ES-I3 (cell line): Measurements from ENCODE around the gene MRTO4.
A peak's percentile ranks its signal among the peaks of the same experiment; 100 is the strongest.
"Not testable (repeated sequence)": the region's sequence is repeated elsewhere in the genome, so short reads cannot be mapped to it uniquely, and the experiment has no call there.

Source experiments
- H3K36me3 ChIP-seq: 2 replicates; pipeline ENCODE4 v1.6.1; 2013; ENCODE audit warnings: mild to moderate bottlenecking, low read length, control low read depth, moderate library complexity; ENCODE audit not compliant: insufficient read depth
- H3K4me1 ChIP-seq: 2 replicates; pipeline ENCODE4 v1.6.1; 2013; ENCODE audit warnings: mild to moderate bottlenecking, control low read depth, low read length; ENCODE audit not compliant: insufficient read depth
- H3K9ac ChIP-seq: 2 replicates; pipeline ENCODE4 v1.6.1; 2013; ENCODE audit warnings: low read depth, mild to moderate bottlenecking, low read length, moderate library complexity
- H3K9me3 ChIP-seq: 2 replicates; pipeline ENCODE4 v1.6.1; 2013; ENCODE audit warnings: mild to moderate bottlenecking, low read length, moderate library complexity; ENCODE audit not compliant: control insufficient read depth, insufficient read depth

MRTO4 gene

DNA sequence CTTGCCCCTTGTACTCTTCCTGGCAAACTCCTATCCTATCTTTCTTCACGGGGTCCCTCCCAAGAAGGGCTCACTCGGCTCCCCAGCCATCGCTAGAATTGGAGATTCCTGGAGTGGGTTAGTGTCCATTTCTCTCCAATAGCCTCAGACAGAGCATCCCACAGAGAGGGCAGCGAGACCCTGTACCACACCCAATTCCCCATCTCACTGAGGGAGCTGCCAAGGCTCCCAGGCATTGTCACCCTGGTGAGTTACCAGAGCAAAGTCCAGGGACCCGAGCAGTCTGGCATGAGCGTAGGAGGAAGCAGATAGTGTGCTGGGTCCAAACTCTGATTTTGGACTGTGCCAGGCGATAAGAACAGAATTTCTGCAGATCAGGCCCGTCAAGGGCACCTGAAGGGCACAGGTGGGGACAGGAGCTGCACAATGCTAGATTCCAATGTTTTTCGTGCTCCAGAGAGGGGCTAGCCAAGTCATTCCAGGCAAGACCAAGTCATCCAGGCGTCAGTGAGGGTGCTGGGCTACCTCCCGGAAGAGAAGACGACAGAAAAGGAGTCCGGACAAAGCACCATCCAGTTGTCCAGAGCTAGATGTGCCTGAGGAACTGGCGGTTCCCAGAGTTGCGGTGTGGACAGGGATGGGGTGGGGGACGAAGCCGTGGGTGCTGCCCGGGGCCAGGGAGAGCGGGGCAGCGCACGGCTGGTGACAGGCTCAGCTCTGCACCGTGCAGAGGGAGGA lies 21.7 kb downstream of the MRTO4 start:
- H3K36me3 ChIP-seq: no peaks in the 10 kb centered on the region

DNA sequence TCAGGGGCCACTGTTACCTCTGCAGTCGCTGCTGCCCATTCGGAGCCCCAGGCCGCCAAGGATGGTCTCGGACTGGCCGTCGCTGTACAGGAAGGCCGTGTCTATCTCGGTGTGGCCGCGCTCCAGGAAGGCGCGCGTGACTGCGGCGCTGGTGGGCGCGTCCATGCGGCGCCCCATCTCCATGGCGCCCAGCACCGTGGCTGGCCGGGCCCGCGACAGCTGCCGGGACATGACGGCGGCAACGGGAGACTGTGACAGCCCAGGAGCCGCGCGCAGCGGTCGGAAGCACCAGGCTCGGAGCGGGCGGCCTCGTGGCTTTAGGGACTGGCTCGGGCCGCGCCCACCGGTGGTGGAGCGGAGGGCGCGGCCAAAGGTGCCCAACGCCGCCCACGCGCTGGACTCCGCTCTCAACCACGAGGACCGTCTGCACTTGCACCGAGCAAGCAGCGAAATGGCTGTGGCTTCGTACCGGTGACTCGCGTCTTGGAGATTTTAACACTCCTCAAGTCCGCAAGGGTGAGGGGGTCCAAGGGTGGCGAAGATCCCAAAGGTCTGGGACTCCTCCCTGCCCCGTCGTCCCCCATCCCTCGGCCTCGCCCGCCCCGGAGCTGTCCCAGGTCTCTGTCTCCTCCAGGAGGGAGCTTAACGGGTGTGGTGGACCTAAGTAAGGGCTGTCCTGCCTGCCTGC lies 22.4 kb downstream of the MRTO4 start:
- not testable (repeated sequence) for H3K4me1 ChIP-seq, H3K36me3 ChIP-seq, H3K9ac ChIP-seq, H3K9me3 ChIP-seq

More for the DNA sequence above, 21.7 kb downstream of the MRTO4 start:
- Histone ChIP-seq H3K9me3 (no peaks in the 10 kb centered on the region), H3K9ac (no peak overlapping the region), H3K4me1 (no peaks in the 10 kb centered on the region)

DNA sequence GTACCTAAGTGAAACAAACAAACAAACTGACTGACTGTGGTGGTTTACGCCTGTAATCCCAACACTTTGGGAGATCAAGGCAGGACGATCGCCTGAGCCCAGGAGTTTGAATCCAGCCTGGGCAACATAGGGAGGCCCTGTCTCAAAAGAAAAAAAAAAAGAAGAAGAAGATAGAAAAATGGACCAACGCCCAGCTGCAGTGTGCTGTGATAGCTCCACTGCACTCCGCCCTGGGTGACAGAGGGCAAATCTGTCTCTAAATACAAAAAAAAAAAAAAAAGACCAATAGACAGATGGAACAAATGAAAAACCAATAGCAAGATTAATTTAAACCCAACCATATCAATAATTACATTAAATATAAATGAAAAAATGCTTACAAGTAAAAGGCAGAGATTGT lies 23.0 kb downstream of the MRTO4 start:
- Histone ChIP-seq H3K36me3 (no peaks in the 10 kb centered on the region), H3K9me3 (no peaks in the 10 kb centered on the region), H3K9ac (no peak overlapping the region; the same call in 1 of the 2 replicates), H3K4me1 (no peaks in the 10 kb centered on the region)

DNA sequence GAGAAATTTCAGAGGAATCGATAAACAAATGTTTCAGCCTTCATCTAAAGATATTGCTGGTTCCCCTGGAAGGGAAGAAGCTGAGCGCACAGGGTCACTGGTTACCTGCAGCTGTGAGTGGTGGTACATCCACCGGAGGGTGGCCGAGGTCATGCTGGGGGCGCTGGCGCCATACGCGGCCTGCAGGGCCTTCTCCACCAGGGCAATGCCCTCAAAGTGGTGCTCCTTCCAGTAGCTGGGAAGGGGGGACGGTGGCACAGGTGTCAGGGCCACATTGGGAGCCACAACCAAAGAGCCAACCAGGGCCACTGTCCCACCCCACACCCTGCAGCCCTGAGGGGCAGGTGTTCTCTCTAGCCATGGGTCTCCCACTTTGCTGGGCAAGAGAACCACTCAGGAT lies 32.3 kb downstream of the MRTO4 start:
- Histone ChIP-seq H3K36me3 (no peaks in the 10 kb centered on the region), H3K9me3 (no peaks in the 10 kb centered on the region), H3K4me1 (no peaks in the 10 kb centered on the region), H3K9ac (no peak overlapping the region)

DNA sequence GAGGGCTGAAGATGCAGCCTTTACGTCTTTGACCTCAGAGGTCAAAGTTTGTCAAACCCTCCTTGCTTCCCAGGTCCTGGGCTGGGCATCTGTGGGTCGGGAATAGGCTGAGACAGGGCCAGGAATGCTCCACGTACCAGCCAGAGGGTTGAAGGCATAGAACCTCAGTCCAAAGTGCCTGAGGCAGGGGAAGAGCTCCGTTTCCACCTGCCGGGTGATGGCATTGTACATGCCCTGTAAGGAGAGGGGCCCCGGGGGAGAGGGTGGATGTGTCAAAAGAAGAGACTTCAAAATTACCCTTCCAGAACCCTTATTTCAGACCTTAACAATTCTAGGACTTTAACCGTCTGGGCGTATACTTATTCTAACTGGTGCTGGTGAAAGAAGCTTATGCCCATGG lies 33.3 kb downstream of the MRTO4 start:
- H3K9ac ChIP-seq: no peak overlapping the region
- no peaks in the 10 kb centered on the region for H3K4me1 ChIP-seq
- H3K9me3 ChIP-seq: no peaks in the 10 kb centered on the region
- no peaks in the 10 kb centered on the region for H3K36me3 ChIP-seq

DNA sequence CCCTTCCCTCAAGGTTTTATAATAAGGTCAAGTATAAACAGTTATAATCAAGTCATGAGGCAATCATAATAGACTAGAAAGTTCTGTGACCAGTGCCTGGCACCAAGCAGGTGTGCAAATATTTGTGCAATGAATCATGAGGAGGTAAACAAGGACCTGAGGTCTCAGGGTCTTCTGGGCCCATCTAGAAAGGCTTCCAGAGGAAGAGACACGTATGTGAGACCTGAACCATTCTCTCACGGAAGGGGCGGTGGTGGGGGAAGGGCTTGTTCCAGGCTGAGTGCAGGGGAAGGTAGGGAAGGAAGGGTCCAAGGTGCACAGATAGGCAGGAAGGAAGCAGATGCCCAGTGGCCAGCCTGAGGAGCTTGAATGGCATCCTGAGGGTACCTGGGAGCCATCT lies 33.8 kb downstream of the MRTO4 start:
- H3K9ac ChIP-seq, H3K36me3 ChIP-seq, H3K9me3 ChIP-seq, H3K4me1 ChIP-seq: not testable (repeated sequence)

DNA sequence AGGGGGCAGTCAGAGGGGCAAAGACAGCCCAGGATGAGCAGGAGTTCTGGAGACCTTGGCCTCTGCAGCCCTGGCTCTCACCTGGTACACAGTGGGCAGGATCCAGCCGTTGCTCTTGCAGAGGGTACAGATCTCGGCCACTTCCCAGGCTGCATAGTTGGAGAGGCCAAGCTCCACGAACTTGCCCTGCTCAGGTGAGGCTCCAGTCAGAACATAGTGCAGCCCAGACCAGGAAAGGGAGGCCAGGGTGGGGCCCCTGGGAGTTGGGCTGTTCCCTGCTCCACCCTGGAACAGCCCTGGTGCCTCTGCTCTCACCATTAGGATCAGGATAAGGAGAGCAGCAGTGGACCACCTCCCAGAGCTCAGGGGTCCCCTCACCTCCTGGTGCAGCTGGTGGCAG lies 34.2 kb downstream of the MRTO4 start:
- H3K9ac ChIP-seq, H3K36me3 ChIP-seq, H3K9me3 ChIP-seq, H3K4me1 ChIP-seq: not testable (repeated sequence)

DNA sequence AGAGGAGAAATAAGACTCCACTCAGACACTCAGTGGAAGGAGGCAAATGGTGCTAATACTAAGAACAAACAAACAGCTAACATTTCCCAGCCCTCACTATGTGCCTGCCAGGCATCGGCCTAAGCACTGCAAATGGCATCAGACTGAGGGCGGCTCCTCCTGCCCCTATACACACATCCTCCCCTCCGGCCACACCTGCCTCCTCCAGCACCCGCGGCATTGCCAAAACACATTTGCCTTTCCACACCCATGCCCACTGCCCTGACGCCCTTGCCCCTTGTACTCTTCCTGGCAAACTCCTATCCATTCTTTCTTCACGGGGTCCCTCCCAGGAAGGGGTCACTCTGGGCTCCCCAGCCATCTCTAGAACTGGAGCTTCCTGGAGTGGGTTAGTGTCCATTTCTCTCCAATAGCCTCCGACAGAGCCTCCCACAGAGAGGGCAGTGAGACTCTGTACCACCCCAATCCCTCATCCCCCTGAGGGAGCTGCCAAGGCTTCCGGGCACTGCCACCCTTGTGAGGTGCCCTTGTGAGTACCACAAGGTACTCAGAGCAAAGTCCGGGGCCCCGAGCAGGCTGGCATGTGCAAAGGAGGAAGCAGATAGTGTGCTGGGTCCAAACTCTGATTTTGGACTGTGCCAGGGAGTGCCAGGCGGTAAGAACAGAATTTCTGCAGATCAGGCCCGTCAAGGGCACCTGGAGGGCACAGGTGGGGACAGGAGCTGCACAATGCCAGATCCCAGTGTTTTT lies 36.0 kb downstream of the MRTO4 start:
- Histone ChIP-seq H3K9ac (no peak overlapping the region), H3K9me3 (no peaks in the 10 kb centered on the region; the same call in 1 of the 2 replicates), H3K36me3 (no peaks in the 10 kb centered on the region), H3K4me1 (no peaks in the 10 kb centered on the region)

DNA sequence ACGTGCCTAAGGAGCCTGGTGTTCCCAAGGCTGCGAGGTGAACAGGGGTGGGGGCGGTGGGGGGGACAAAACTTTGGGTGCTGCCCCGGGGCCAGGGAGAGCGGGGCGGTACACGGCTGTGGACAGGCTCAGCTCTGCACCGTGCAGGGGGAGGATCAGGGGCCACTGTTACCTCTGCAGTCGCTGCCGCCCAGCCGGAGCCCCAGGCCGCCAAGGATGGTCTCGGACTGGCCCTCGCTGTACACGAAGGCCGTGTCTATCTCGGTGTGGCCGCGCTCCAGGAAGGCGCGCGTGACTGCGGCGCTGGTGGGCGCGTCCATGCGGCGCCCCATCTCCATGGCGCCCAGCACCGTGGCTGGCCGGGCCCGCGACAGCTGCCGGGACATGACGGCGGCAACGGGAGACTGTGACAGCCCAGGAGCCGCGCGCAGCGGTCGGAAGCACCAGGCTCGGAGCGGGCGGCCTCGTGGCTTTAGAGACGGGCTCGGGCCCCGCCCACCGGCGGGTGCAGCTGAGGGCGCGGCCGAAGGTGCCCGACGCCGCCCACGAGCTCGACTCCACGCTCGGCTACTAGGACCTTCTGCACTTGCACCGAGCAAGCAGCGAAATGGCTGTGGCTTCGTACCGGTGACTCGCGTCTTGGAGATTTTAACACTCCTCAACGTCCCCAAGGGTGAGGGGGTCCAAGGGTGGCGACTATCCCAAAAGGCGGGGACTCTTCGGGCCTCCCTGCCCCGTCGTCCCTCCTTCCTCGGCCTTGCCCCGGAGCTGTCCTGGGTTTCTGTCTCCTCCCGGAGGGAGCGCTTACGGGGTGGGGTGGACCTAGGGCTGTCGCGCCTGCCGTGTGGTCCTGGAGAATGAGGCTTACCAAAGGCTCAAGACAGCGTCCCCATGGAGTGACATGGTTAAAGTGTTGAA lies 37.0 kb downstream of the MRTO4 start, which contains the start of gene AKR7A3:
TSS of gene AKR7A3 (minus strand) at position 447 of the 918 bp plus-strand sequence. CDS start at position 386, 61 bp downstream.
- H3K4me1 ChIP-seq, H3K9me3 ChIP-seq, H3K36me3 ChIP-seq: not testable (repeated sequence)
- peak within 1 kb of the TSS; percentile 26; the same call in 1 of the 2 replicates for H3K9ac ChIP-seq

DNA sequence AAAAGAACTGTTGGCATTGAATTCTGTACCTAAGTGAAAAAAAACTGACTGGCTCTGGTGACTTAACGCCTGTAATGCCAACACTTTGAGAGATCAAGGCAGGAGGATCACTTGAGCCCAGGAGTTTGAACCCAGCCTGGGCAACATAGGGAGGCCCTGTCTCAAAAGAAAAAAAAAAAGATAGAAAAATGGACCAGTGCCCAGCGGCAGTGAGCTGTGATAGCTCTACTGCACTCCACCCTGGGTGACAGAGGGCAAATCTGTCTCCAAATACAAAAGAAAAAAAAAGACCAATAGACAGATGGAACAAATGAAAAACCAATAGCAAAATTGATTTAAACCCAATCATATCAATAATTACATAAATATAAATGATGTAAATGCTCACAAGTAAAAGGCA lies 37.6 kb downstream of the MRTO4 start:
- Histone ChIP-seq H3K36me3 (no peaks in the 10 kb centered on the region), H3K9me3 (peaks cover 6% of the 10 kb centered on the region; the same call in 1 of the 2 replicates), H3K4me1 (no peaks in the 10 kb centered on the region), H3K9ac (peak overlapping the region; percentile 26; the same call in 1 of the 2 replicates)

DNA sequence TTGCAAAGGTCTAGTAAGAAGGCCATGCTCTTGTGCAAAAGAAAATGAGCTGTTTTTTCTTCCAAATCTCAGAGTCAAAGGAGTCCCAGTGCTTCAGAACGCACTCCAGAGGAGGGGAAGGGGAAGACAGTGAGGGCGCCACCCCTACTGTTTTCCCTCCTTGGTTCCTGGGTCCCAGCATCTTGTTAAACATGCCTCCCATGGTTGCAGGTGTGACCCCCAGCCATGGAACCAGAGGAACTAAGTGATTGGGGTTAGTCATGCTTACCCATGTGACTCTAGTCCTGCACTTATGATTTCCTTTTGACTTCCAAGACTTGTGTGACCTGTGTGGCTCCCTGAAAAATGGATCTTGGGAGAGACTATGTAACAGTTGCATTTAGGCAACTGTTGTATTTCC lies 43.0 kb downstream of the MRTO4 start:
- H3K4me1 ChIP-seq: no peaks in the 10 kb centered on the region
- peaks cover 19% of the 10 kb centered on the region for H3K9me3 ChIP-seq
- H3K36me3 ChIP-seq: no peaks in the 10 kb centered on the region
- H3K9ac ChIP-seq: no peak overlapping the region

DNA sequence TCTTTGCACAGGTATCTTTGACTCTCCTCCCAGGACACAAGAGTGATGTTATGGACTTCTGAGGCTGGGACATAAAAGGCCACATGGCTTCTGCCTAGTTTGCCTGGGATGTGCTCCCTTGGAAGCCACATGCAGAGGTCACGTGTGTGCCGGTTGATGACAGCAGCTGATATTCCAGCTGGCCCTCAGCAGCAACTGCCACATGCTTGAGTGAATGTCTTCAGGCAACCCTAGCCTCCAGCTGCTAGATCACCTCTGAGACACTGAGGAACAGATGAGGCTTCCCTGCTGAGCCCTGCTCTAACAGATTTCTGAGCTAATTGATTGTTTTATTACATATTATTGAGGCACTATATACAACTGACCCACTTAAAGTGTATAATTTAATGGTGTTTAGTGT lies 48.6 kb downstream of the MRTO4 start:
- H3K9ac ChIP-seq: no peak overlapping the region
- H3K36me3 ChIP-seq: peaks cover 6% of the 10 kb centered on the region
- peaks cover 6% of the 10 kb centered on the region; the same call in 1 of the 2 replicates for H3K9me3 ChIP-seq
- H3K4me1 ChIP-seq: no peaks in the 10 kb centered on the region

DNA sequence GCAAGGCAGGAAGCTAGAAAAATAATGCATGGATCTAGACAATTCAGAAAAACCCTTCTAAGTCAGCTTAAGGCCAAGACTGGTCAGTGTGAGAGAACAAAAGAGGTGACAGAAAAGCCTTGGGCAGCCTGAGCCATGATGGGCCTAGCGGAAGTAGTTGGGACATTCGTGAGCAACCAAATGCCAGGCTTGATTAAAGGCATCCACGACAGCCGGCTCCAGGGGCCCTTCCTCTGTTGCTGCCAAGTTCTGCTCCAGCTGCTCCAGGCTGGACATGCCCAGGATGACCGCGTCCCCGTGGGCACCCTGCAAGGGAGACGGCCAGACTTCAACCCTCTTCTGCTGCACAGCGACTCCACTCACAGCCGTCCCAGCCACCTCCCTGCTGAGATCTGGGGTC lies 52.5 kb downstream of the MRTO4 start:
- peaks cover 15% of the 10 kb centered on the region for H3K36me3 ChIP-seq
- not testable (repeated sequence) for H3K9me3 ChIP-seq, H3K4me1 ChIP-seq, H3K9ac ChIP-seq

DNA sequence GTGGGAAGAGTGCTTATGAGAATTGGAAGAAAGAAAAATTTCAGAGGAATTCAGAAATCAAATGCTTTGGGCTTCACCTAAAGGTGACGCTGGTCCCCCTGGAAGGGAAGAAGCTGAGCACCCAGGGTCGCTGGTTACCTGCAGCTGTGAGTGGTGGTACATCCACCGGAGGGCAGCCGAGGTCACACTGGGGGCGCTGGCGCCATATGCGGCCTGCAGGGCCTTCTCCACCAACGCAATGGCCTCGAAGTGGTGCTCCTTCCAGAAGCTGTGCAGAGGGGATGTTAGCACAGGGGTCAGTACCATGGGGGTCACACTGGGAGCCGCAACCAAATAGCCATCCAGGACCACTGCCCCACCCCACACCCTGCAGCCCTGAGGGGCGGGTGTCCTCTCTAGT lies 54.3 kb downstream of the MRTO4 start:
- no peaks in the 10 kb centered on the region for H3K9me3 ChIP-seq
- no peak overlapping the region for H3K9ac ChIP-seq
- H3K36me3 ChIP-seq: peaks cover 15% of the 10 kb centered on the region
- no peaks in the 10 kb centered on the region for H3K4me1 ChIP-seq
